GM12878 (cell line): ENCODE data around the gene FRRS1L. TPM values are rescaled to one million over a fixed set of nuclear protein-coding genes. Genes with fewer than 3 reads are reported as not detected.
A peak's percentile ranks its signal among the peaks of the same experiment; 100 is the strongest.

ENCODE experiments used
- ATAC-seq: fragments of 200-7000 bp; cut with Tn5 transposase; 3 replicates; pipeline ENCODE4 v1.9.1; 2020; ENCODE audit warnings: mild to moderate bottlenecking, moderate library complexity
- BruUV-seq: library from RNA; stranded (reverse); fragments of 400-500 nt; replicated peaks from 2 replicates; lab custom pipeline; 2021; lab: Mats Ljungman, UMichigan
- CTCF ChIA-PET: fragments of 300-600 bp; sonication (Branson Sonifier 250); formaldehyde crosslinking; extraction: SDS; loops from one replicate; lab custom pipeline; 2021; ENCODE audit warnings: inconsistent platforms; lab: Yijun Ruan, JAX
- POLR2A ChIA-PET: fragments of 350-600 bp; formaldehyde crosslinking; extraction: SDS; loops from one replicate; lab custom pipeline; 2021; ENCODE audit warnings: inconsistent platforms; lab: Charles Lee
- RAD21 ChIA-PET: fragments of 300-600 bp; sonication (Branson Sonifier 250); formaldehyde crosslinking; loops from one replicate; lab custom pipeline; 2023; ENCODE audit warnings: antibody characterized with exemption; ENCODE audit not compliant: unreplicated experiment; lab: Charles Lee
- SMC1A ChIA-PET: fragments of 300-600 bp; sonication (Branson Sonifier 250); formaldehyde crosslinking; loops from one replicate; lab custom pipeline; 2023; ENCODE audit not compliant: unreplicated experiment, uncharacterized antibody; lab: Charles Lee
- DNase-seq: peaks from one replicate; pipeline ENCODE4 v3.0.0-alpha.2; 2011; ENCODE audit warnings: low read depth, low spot score
- FAIRE-seq: peaks from 3 replicates; lab custom pipeline; 2011; peaks lifted over from hg19 to GRCh38; lab: Jason Lieb, UNC
- H2AFZ ChIP-seq: 2 replicates; pipeline ENCODE4 v1.6.0; 2011; ENCODE audit warnings: low read depth, low read length, control low read depth; ENCODE audit not compliant: control insufficient read depth
- H3K27ac ChIP-seq: 2 replicates; pipeline ENCODE4 v1.5.1; 2011; ENCODE audit warnings: control low read depth; ENCODE audit not compliant: control insufficient read depth, insufficient read depth
- H3K27me3 ChIP-seq, 2 experiments: replicated peaks in 1 of 2; 2 replicates each; pipeline versions ENCODE4 v1.6.0 to v1.6.1; 2011; ENCODE audit warnings: low read length in 1 of 2; ENCODE audit not compliant: control insufficient read depth in 2 of 2, insufficient read depth in 2 of 2
- H3K36me3 ChIP-seq, 2 experiments: 2 replicates each; pipeline ENCODE4 v1.5.1; 2011; ENCODE audit warnings: low read length in 1 of 2; ENCODE audit not compliant: control insufficient read depth in 2 of 2, insufficient read depth in 2 of 2
- H3K4me1 ChIP-seq: 2 replicates; pipeline ENCODE4 v1.6.1; 2011; ENCODE audit warnings: mild to moderate bottlenecking, low read length, moderate library complexity, mixed read lengths; ENCODE audit not compliant: control insufficient read depth, insufficient read depth
- H3K4me2 ChIP-seq: 2 replicates; pipeline ENCODE4 v1.6.0; 2011; ENCODE audit warnings: control low read depth; ENCODE audit not compliant: control insufficient read depth, insufficient read depth
- H3K4me3 ChIP-seq: fragments of 200-600 bp; sonication (generic); 2 replicates; pipeline ENCODE4 v1.5.1; 2016
- H3K79me2 ChIP-seq: 2 replicates; pipeline ENCODE4 v1.6.0; 2011; ENCODE audit warnings: low read length; ENCODE audit not compliant: control insufficient read depth, insufficient read depth
- H3K9ac ChIP-seq: 2 replicates; pipeline ENCODE4 v1.8.0; 2011; ENCODE audit warnings: low read length, control low read depth, mixed read lengths; ENCODE audit not compliant: control insufficient read depth, insufficient read depth
- H3K9me3 ChIP-seq: replicated peaks from 3 replicates; pipeline ENCODE4 v1.5.1; 2011; ENCODE audit warnings: mild to moderate bottlenecking, low read length; ENCODE audit not compliant: control insufficient read depth, insufficient read depth
- H4K20me1 ChIP-seq: 2 replicates; pipeline ENCODE4 v1.6.0; 2011; ENCODE audit not compliant: control insufficient read depth, insufficient read depth
- BCL11A ChIP-seq: IDR thresholded peaks from 2 replicates; pipeline ENCODE4 v1.6.1; 2011; ENCODE audit warnings: low read depth, low read length
- EP300 ChIP-seq, 2 experiments: fragments of 150-350 bp in 1 of 2; IDR thresholded peaks; 2 replicates each; pipeline ENCODE4 v1.6.1; 2011 to 2012; ENCODE audit warnings: low read depth in 2 of 2, low read length in 2 of 2, borderline replicate concordance in 1 of 2, improper control_type of control experiment in 1 of 2, inconsistent platforms in 1 of 2; ENCODE audit not compliant: control insufficient read depth in 1 of 2
- FOXM1 ChIP-seq: IDR thresholded peaks from 2 replicates; pipeline ENCODE4 v1.6.1; 2012; ENCODE audit warnings: low read depth, mild to moderate bottlenecking, inconsistent platforms, low read length, moderate library complexity
- KLF5 ChIP-seq: fragments of 450-650 bp; IDR thresholded peaks from 2 replicates; pipeline ENCODE4 v1.6.1; 2014; ENCODE audit warnings: mild to moderate bottlenecking; ENCODE audit not compliant: partially characterized antibody
- RAD21 ChIP-seq: IDR thresholded peaks from 2 replicates; pipeline ENCODE4 v1.6.1; 2011; ENCODE audit warnings: mild to moderate bottlenecking, low read depth, low read length, moderate library complexity; ENCODE audit not compliant: insufficient read depth
- RUNX3 ChIP-seq: IDR thresholded peaks from 2 replicates; pipeline ENCODE4 v1.6.1; 2012; ENCODE audit warnings: low read length, inconsistent platforms
- SIX5 ChIP-seq: IDR thresholded peaks from 2 replicates; pipeline ENCODE4 v1.6.1; 2011; ENCODE audit warnings: mild to moderate bottlenecking, low read depth, low read length, moderate library complexity; ENCODE audit not compliant: severe bottlenecking
- SMC3 ChIP-seq: IDR thresholded peaks from 2 replicates; pipeline ENCODE4 v1.6.1; 2011; ENCODE audit warnings: low read length, improper control_type of control experiment, borderline replicate concordance
- SPI1 ChIP-seq: IDR thresholded peaks from 2 replicates; pipeline ENCODE4 v1.6.1; 2011; ENCODE audit warnings: low read depth, mild to moderate bottlenecking, low read length, moderate library complexity, borderline replicate concordance; ENCODE audit not compliant: insufficient read depth
- STAT1 ChIP-seq: fragments of 450-650 bp; conservative IDR thresholded peaks from 2 replicates; pipeline ENCODE4 v1.6.1; 2014; ENCODE audit warnings: antibody characterized with exemption, mild to moderate bottlenecking
- ZNF274 ChIP-seq: IDR thresholded peaks from one replicate; pipeline ENCODE4 v1.8.0; 2011; ENCODE audit not compliant: insufficient read length, insufficient read depth
- WGBS: methylation state at CpG from one replicate; pipeline ENCODE4 v1.1.6; 2016; ENCODE audit warnings: low lambda C conversion rate; ENCODE audit not compliant: insufficient replicate concordance, insufficient coverage; ENCODE audit errors: missing lambda C conversion rate; 5-methylcytosine and 5-hydroxymethylcytosine counted together
- in situ Hi-C: fragments of 300-500 bp; cut with MboI; formaldehyde crosslinking; loops from 9 replicates; pipeline ENCODE4 v1.14.3; 2018; ENCODE audit warnings: mixed read lengths
- intact Hi-C: fragments of 100-400 bp; cut with micrococcal nuclease; formaldehyde crosslinking; loops from one replicate; pipeline ENCODE4 v1.14.2; 2022; ENCODE audit not compliant: unreplicated experiment
- polyA plus RNA-seq, 11 experiments: library from polyadenylated mRNA; depleted of rRNA in 4 of 11; unstranded in 6 of 11; stranded (reverse) in 5 of 11; fragments of >200 nt; fragmentation: Nextera tagmentation in 4 of 11; fragmentation: Illumina TruSeq in 1 of 11; extraction: Ambion mirVana in 4 of 11; extraction: Trizol in 1 of 11; gene quantifications; 1 replicate in 1 of 11; 2 replicates in 10 of 11; pipeline versions ENCODE4 v1.2.1 to v1.2.3, GENCODE V29; 2011 to 2016; ENCODE audit warnings: inconsistent platforms in 2 of 11, missing spikeins in 2 of 11, low read depth in 1 of 11
- total RNA-seq, 4 experiments: library from RNA; depleted of rRNA in 3 of 4; stranded (reverse); fragments of >200 nt in 3 of 4; fragmentation: Illumina TruSeq in 1 of 4; extraction: Trizol in 1 of 4; gene quantifications; 2 replicates each; pipeline versions ENCODE4 v1.2.1 to v1.2.3, GENCODE V29; 2013 to 2021
- TF ChIP-seq, protein P1 (sequence below), 3 experiments: IDR thresholded peaks in 2 of 3; conservative IDR thresholded peaks in 1 of 3; 2 replicates each; pipeline ENCODE4 v1.5.1; 2011; ENCODE audit warnings: low read depth in 3 of 3, low read length in 3 of 3, mild to moderate bottlenecking in 3 of 3, control low read depth in 2 of 3, moderate library complexity in 2 of 3, inconsistent platforms in 1 of 3, mixed read lengths in 1 of 3; ENCODE audit not compliant: control insufficient read depth in 2 of 3, insufficient read depth in 1 of 3; ENCODE audit errors: extremely low read depth in 1 of 3

Gene FRRS1L
- total and polyA plus RNA-seq, 10 of the 15 experiments (the other 5 are each of a cell fraction or from before 2014, with no cell fraction given) = not detected

DNA sequence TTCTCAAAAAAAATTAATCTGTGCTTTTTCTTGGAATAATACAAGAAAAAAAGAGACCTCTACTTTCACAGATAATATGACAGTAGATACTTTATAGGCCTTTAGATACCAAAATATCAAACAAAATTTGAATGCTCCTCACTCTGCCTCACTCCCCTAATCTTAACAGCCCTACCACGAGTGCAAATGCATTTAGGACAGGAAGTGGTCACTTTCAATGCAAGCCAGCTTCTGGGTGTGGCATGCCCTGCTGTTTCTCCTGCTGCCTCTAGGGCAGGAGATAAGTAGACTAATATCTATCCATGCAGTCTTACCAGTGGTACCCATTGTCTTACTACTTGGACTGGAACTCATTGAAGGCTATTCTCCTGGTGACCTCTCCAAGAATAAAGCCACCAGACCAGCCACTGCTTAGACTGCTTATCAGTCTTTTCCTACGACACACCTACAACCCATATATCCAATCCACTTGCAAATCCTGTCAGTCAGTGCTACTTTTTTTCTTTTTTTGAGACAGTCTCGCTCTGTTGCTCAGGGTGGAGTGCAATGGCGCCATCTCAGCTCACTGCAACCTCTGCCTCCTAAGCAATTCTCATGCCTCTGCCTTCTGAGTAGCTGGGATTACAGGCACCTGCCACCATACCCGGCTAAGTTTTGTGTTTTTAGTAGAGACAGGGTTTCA lies 23.0 kb downstream of the FRRS1L start:
- CTCF ChIA-PET = interaction anchor here (0.6 kb wide), 1 partner anchor 221 kb away, joined by 3 read pairs; no protein-coding TSS in a partner anchor
- H3K27ac ChIP-seq = no peak overlapping the region
- H3K4me3 ChIP-seq = no peak overlapping the region
- RAD21 ChIA-PET = no interaction called here
- H2AFZ ChIP-seq = no peak overlapping the region
- SMC1A ChIA-PET = no interaction called here
- H3K9me3 ChIP-seq = no peaks in the 10 kb centered on the region
- H3K4me1 ChIP-seq = no peaks in the 10 kb centered on the region
- 44% methylated on average over 5 of the region's 5 CpGs for WGBS
- no peaks in the 10 kb centered on the region for H3K27me3 ChIP-seq
- H3K79me2 ChIP-seq = no peaks in the 10 kb centered on the region
- no TSS peak for BruUV-seq
- peak; percentile 100 for ATAC-seq
- TF ChIP-seq EP300 (IDR thresholded peaks at IDR 0.05; ENCODE audit: borderline replicate concordance in 1 of 2, control insufficient read depth in 1 of 2, low read depth in 2 of 2, low read length in 2 of 2) (no peak), RAD21 (0 out of 2 replicates have a peak, but pooled peaks have one; percentile 7), STAT1 (no peak), RUNX3 (peak; percentile 54), KLF5 (no peak), SIX5 (no peak), ZNF274 (no peak), SMC3 (no peak), BCL11A (no peak), SPI1 (peak; percentile 48; the same call in 1 of the 2 replicates), FOXM1 (no peak)
- TF ChIP-seq, protein P1, sequence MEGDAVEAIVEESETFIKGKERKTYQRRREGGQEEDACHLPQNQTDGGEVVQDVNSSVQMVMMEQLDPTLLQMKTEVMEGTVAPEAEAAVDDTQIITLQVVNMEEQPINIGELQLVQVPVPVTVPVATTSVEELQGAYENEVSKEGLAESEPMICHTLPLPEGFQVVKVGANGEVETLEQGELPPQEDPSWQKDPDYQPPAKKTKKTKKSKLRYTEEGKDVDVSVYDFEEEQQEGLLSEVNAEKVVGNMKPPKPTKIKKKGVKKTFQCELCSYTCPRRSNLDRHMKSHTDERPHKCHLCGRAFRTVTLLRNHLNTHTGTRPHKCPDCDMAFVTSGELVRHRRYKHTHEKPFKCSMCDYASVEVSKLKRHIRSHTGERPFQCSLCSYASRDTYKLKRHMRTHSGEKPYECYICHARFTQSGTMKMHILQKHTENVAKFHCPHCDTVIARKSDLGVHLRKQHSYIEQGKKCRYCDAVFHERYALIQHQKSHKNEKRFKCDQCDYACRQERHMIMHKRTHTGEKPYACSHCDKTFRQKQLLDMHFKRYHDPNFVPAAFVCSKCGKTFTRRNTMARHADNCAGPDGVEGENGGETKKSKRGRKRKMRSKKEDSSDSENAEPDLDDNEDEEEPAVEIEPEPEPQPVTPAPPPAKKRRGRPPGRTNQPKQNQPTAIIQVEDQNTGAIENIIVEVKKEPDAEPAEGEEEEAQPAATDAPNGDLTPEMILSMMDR (IDR thresholded peaks at IDR 0.05 in 2 of 3, conservative IDR thresholded peaks at IDR 0.05 in 1 of 3; ENCODE audit: control insufficient read depth in 2 of 3, extremely low read depth in 1 of 3, insufficient read depth in 1 of 3, low read depth in 3 of 3, low read length in 3 of 3) = peak; percentile 12 to 63 (median 43)
- H4K20me1 ChIP-seq = no peaks in the 10 kb centered on the region
- in situ Hi-C loops = no loop called here
- H3K36me3 ChIP-seq = no peaks in the 10 kb centered on the region
- no peak overlapping the region for H3K4me2 ChIP-seq
- intact Hi-C loops = no loop called here
- DNase-seq = peak; percentile 23
- peak; percentile 86 for FAIRE-seq
- H3K9ac ChIP-seq = no peak overlapping the region
- POLR2A ChIA-PET = no interaction called here
